ENCODE measurements around the gene MFNG.
"Not testable (repeated sequence)": the region's sequence is repeated elsewhere in the genome, so short reads cannot be mapped to it uniquely, and the experiment has no call there.

- TF ChIP-seq, protein P1, sequence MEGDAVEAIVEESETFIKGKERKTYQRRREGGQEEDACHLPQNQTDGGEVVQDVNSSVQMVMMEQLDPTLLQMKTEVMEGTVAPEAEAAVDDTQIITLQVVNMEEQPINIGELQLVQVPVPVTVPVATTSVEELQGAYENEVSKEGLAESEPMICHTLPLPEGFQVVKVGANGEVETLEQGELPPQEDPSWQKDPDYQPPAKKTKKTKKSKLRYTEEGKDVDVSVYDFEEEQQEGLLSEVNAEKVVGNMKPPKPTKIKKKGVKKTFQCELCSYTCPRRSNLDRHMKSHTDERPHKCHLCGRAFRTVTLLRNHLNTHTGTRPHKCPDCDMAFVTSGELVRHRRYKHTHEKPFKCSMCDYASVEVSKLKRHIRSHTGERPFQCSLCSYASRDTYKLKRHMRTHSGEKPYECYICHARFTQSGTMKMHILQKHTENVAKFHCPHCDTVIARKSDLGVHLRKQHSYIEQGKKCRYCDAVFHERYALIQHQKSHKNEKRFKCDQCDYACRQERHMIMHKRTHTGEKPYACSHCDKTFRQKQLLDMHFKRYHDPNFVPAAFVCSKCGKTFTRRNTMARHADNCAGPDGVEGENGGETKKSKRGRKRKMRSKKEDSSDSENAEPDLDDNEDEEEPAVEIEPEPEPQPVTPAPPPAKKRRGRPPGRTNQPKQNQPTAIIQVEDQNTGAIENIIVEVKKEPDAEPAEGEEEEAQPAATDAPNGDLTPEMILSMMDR (IDR thresholded peaks at IDR 0.05), result not testable (repeated sequence)
- TF ChIP-seq POLR2A (IDR thresholded peaks at IDR 0.05), result not testable (repeated sequence)
Observed at GRCh38 chr22:37527081-37527752, 41.0 kb upstream of the MFNG start.
